Ovary (tissue), 3 donors: ENCODE measurements around the gene SETDB2.

Source experiments
- CTCF ChIP-seq, 3 donors: fragments of 450-650 bp in 2 of 3; fragments of 200-600 bp in 1 of 3; IDR thresholded peaks; one replicate each; pipeline versions ENCODE4 v1.5.1 to v1.8.0; 2016 to 2022; ENCODE audit warnings: antibody characterized with exemption in 3 of 3, mild to moderate bottlenecking in 1 of 3
- POLR2A ChIP-seq: fragments of 450-650 bp; IDR thresholded peaks from one replicate; pipeline ENCODE4 v1.6.1; 2017; ENCODE audit warnings: antibody characterized with exemption, mild to moderate bottlenecking, moderate library complexity
- donor health status: DM: no; HTN: no; CAD: no.

GRCh38 chr13:49517461-49517860 lies 73.4 kb downstream of the SETDB2 start:
- TF ChIP-seq POLR2A: no peak
- no peak for TF ChIP-seq CTCF (IDR thresholded peaks at IDR 0.05)
